ENCODE measurements around the gene DCAF7.

DCAF7 gene

DNA sequence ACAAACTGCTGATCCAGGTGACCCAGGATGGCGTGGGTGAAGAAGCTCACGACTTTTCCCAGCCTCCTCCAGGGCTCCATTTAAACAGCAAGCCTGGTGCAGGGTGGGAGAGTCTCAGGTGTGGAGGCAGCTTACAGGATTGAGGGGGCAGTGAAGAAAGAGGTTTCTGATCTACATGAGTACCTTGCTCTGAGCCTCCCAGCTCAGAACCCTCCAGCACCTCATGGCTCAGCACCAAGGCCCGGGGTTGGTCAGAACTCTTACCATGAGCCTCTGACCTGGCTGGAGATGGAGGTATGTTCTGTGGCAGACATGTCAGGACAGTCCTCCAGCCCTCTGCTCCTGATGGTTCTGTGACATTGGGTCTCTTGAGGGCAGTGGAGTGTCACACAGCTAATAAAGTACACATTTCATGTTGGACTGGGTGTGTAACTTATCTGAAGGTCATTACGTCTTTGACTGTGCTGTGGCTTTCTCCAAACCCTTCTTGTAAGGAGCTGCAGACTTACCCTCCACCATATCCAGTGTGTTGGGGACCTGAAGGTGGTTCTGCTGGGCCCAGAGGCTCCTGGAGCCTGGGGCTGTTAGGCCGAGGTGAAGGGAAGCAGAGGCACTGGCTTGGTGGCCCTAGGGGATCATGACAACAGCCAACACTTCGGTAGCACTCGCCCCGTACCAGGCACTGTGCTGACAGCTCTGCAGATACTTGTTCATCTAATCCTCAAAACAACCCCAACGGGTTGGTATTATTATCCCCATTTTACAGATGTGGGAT lies 3.8 kb upstream of the DCAF7 start:
- DNase-seq: no peak

DNA sequence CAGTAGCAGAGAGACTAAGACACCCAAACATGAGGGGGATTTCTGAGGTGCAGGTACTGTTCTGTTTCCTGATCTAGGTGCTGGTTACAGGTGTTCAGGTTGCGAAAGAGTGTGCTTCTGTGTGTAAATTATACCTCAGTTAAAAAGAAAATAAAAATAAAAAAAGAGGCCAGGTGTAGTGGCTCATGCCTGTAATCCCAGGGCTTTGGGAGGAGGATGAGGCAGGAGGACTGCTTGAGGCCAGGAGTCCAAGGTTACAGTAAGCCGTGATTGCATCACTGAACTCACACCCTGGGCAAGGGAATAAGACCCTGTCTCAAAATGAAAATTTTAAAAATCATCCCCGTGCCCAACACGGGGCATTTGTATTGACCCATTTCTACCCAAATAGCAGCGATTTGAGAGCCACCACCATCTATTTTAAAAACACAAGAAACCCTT lies 3.2 kb upstream of the DCAF7 start:
- DNase-seq: no peak

DNA sequence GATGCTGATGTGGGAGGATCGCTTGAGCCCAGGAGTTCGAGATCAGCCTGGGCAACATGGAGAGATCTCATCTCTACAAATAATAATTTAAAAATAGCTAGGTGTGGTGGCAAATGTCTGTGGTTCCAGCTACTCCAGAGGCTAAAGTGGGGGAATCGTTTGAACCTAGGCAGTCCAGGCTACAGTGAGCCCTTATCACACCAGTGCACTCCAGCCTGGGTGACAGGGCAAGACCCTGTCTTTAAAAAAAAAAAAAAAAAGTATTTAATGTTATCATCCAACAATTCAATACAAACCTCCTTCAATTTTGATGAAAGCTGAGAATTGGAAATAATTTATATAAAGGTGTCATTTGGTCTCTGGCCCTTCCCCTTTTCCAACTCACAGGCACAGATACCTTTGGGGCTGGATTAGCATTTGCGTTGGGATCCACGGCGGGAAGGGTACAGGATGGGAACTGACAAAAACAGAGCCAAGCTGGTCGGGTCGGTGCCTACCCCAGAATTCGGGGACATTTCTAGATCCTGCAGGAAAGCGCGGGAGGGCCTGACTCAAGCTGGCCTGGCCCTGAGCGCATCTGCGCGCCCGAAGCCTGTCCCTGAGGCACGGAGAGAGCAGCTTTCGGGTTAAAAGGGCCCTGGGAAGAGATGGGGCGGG lies 860 bp upstream of the DCAF7 start:
- DNase-seq: no peak

DNA sequence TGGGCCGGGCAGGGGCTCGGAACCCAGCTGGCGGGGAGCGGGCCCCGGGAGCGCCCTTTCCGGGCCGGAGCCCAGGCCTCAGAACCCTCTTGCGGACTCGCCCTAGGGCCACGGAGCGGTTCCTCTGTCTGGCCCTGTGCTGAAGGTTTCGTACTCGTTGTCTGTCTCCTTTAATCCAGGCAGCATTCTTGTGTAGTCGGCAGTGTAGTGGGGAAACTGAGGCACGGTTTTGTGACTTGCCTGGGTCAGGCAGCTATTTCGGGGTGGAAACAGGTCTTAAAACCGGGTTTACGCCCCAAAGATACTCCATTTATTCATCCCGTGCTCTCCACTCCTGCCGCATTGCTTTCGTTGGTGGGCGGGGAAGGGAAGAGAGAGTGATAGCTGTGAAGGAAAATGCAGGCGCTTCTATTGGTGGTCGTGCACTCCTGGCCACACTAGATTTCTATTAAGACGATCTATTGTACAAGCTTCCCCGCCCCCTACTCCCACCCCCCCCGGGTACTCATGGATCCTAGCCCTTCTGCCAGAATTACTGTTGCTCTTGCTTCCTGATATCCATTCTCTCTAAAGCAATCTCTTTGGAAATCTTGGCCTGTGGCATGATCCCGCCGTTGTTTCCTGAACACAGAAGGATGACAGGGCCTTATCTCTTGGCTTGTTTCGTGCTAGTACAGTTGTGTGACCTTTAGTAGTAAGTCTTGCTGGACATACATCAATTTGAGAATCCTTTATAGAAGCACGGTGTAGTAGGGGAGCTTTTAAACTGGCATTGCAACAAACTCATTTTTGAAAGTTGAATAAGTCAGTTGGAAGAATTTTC lies 751 bp downstream of the DCAF7 start:
- no peak for DNase-seq

DNA sequence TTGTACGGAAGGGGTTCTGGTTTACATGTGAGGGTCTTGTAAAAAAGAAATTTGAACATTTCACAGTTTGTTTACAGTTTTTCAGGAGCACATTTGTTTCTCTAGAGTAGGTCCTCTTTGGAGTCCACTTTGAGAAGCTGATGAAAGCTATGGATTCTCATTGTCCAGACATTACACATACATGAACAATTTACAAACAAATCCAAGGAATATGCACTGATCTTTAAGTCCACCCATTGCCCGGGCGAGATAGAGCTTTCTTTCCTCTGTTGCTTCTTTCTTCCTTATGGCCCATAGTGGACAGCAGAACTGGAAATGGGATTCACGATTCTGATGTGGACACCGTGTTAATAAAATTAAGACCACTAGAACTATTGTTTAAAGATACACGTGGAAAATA lies 1.9 kb downstream of the DCAF7 start:
- no peak for DNase-seq

DNA sequence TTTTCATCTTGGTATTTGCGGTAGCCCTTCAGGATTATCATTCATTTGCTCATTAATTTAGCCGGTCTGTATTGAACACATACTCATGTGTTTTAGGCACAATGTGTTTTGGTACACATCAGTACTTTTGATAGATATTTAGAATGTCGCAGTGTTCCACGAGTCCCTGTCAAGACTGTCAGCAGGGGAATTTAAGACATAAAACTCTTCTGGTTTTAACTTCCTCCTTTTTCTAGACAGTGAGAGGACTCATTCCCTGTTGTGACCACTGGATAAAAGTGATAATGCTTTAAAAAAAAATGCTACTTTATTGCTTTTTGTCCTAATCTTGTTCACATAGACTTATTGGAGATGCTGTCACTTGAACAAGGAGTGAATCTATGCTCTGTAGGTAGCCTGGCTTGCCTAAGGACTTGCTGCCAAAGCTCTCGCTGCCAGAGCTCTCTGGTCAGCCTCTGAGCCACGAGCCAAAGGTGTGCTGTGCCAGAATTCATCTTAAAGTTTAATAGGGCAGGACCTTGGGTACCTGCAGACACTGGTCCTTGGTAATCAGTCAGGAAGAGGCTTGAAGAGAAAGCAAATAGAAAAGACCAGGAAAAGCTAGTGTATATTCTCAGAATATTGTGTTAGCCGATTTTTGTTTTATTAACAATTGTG lies 5.4 kb downstream of the DCAF7 start:
- DNase-seq: no peak

DNA sequence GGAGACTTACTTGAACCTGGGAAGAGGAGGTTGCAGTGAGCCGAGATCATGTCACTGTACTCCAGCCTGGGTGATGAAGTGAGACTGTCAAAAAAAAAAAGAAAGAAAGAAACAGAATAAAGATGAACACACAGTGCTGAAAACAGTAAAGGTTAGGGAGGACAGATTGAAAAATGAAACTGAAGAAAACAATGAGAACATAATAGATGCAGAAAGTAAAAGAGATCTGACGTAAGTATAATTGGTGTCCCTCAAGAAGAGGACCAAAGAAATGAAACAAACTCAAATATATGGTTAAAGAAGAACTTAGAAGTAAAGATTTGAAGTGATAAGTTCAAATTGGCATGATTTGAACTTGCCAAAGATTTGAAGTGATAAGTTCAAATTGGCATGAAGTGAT lies 7.1 kb downstream of the DCAF7 start:
- DNase-seq: no peak

DNA sequence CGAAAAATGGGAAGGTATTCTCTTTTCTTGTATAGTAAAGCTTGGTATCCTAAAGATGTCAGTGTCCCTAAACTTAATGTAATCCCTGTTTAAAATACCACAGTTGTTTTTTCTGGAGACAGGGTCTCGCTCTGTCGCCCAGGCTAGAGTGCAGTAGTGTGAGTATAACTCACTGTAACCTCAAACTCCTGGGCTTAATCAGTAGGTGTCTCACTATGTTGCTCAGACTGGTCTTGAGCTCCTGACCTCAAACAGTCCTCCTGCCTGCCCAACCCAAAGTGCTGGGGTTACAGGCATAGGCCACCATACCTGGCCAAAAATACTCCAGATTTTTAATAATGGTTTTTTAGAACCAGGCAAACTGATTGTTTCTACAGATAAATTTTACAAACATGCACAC lies 8.2 kb downstream of the DCAF7 start:
- no peak for DNase-seq

DNA sequence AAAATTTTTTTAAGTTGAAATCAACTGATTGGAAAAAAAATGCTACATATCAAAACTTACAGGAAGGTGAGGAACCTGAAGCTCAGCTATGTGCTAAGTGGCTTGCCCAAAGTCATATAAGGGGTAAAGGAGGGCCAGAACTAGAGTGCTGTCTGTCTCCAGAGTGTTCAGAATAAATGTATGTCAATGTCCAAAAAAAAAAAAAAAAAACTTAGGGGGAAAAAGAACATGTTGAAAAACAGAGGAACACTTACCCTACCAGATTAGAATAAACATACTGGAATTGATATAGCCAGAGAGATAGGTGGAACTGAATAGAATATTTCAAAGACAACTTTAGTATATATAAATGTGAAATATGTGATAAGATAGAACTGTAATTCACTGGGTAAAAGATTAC lies 11.5 kb downstream of the DCAF7 start:
- no peak for DNase-seq

DNA sequence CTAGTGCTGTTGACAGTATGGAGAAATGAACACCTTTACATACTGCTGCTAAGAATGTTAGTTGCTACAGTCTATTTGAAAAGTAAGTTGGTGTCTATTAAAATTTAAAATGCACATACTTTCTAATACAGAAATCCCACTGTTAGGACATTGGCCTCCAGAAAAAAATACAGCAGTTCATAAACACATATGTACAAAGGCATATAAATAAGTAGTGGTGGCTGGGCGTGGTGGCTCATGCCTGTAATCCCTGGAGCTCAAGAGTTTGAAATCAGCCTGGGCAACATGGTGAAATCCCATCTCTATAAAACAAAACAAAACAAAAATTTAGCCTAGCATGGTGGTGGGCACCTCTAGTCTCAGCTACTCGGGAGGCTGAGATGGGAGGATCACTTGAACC lies 13.1 kb downstream of the DCAF7 start:
- DNase-seq: no peak

DNA sequence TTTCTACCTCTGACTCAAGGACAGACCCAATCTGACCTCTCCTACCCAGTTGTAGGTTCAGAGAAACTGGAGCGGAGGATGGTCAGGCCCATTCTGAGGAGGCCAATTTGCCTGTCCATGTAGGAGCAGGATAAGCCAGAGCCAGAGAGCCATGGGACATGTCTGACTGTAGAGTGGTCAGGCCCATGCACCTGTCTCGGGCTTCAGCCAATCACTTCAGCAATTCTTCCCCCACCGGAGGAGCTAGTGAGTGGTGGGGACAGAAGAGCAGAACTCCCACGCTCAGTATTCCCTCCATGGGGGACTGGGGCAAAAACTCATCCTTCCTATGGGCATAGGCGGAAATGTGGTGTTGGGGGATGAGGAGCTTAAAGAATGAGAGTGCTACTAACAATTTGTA lies 14.3 kb downstream of the DCAF7 start:
- DNase-seq: no peak

DNA sequence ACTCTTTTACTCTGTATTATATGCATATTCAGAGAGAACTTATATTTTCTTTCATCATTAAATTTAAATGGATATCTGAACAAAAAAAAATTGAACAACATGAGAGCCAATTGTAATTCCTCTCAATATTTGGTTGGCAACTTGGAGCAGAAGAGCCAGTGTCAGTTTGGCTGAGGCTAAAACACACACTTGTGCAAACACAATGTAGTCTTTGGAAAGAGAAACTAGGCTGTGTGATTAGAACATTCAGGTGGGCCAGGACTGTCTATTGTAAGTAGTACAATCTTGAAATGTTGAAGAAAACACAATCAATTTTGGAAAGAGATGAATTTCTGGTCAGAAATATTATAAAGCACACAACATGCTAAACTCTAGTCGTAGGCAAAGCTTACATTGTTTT lies 17.0 kb downstream of the DCAF7 start:
- DNase-seq: no peak

DNA sequence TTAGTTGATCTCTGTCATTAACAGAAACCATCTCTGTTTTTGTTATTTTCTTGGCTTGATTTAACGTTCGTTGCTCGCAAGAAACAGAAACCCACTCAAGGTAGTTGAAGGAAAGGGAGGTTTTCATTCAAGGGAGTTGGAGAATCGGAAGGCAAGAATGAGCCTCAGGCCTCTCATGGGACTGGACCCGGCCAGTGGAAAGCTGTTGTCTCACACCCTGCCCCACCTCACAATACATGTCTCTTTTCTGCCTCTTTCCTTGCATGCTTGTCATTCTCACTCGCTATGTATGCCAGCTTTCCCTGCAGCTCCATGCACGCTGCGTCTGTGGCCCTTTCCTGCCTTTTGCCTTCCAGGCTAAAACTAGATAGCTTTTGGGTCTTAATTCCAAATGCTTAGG lies 18.3 kb downstream of the DCAF7 start:
- no peak for DNase-seq

DNA sequence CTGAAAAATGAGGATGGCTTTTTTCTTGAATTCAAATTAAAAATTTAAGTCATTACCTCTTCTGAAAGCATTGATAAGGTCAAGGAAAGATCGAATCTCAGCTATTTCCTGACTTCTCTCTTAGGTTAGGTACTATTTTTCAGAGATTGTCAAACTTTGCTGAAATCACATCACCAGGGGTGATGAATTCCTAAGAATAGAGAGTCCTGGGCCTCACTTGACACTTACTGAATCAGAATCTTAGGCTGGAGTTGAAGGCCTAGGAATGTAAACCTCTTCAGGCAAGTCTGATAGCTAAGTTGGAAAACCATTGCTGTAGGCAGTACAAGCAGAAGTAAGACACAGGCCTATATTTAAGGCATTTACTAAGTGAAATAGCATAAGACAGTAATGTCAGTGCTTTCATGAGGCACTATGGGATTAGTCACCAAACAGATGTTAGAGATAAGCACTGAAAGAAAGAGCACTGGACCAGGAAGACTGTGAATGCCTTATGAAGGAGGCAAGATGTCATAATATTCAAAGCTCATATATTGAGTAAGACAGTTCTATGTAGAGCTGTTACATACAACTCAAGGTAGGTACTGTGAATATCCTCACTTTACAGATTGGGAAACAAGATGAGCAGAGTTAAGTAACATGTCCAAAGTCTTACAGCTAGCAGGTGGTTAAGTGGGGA lies 21.5 kb downstream of the DCAF7 start:
- no peak for DNase-seq

DNA sequence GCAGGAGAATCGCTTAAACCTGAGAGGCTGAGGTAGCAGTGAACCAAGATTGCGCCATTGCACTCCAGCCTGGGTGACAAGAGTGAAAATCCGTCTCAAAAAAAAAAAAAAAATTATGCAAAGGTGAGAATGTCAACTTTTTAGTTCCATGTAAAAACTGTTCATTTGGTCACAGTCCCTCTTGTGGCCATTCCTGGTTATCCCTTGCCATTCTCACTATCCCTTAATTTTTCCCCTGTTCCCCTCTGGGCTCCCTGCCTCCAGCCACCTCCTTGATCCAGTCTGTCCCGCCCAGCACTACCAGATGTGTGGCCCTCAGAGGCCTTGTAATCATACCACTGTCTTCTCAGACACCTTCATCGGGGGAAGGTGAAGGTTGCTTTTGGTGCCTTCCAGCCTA lies 23.4 kb downstream of the DCAF7 start:
- no peak for DNase-seq

DNA sequence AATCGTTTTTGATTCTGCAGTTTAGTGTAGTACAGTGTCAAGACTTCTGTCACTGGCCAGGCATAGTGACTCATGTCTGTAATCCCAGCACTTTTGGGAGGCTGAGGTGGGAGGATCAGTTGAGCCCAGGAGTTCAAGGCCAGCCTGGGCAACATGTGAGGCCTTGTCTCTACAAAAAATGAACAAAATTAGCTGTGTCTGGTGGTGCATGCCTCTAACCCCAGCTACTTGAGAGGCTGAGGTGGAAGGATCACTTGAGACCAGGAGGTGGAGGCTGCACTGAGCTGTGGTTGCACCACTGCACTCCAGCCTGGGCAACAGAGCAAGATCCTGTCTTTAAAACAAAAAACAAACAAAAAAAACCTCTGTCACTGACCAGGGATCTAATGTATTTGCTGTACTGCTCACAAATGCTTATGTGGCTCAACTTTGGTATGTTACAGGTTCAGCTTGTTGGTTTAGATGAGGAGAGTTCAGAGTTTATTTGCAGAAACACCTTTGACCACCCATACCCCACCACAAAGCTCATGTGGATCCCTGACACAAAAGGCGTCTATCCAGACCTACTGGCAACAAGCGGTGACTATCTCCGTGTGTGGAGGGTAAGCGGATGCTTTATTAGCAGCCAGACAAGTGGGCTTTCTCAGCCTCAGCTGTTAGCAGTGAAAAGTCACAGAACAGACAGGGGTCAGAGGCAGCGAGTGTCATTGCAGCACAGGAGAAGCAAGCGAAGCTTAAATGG lies 27.9 kb downstream of the DCAF7 start:
- no peak for DNase-seq

DNA sequence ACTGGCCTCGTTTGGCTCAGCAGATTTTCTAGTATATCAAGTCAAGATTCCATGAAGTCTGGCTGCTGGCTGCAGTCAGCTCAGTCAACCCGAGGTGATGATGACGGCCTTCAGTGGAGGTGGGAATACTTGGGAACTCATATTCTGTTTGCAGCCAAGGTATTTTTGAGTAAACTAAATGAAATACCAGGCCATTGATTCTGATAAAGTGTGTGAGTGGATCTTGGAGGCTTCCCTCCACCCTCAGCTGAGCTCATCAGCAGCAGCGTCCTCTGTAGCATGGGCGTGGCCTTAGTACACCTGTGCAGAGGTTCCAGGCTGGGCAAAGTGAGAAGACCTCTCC lies 28.5 kb downstream of the DCAF7 start:
- no peak for DNase-seq

DNA sequence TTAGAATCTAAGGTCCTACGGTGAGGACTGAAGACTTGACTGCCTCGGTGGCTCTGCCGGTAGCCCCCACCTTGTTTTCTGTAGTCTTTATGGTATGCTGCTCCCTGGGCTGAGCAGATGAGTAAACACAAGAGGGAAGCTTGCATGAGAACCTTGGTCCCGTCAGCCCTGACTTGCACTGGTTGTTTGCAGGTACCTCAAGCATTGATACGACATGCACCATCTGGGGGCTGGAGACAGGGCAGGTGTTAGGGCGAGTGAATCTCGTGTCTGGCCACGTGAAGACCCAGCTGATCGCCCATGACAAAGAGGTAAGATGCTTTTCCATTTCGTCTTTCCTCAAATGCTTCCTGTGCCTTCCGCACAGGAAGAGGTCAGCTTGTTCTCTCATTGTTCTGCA lies 29.4 kb downstream of the DCAF7 start:
- no peak for DNase-seq

DNA sequence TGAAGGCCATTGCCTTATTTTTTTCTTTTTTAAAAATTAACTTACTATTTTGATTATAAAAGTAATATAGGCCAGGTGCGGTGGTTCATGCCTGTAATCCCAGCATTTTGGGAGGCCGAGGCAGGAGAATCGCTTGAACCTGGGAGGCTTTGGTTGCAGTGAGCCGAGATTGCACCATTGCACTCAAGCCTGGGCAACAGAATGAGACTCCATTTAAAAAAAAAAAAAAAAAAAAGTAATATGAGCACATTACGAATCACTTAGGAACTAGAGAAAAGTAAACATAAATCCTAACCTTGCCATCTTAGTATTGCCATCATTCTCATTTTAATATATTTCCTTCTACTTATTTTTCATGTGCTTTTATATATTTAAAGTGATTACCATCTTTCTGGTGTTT lies 37.5 kb downstream of the DCAF7 start:
- no peak for DNase-seq

DNA sequence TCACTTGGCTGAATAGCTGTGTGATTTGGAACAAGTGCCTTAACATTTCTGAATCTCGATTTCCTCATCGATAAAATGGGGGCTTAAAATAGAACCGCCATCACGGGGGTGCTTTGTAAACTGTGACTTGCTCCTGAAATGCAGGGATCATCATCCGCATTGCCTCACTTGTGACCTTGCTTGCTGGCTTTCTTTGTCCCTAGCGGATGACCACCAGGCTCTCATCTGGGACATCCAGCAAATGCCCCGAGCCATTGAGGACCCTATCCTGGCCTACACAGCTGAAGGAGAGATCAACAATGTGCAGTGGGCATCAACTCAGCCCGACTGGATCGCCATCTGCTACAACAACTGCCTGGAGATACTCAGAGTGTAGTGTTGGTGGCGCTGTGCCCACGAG lies 38.5 kb downstream of the DCAF7 start:
- DNase-seq: no peak

DNA sequence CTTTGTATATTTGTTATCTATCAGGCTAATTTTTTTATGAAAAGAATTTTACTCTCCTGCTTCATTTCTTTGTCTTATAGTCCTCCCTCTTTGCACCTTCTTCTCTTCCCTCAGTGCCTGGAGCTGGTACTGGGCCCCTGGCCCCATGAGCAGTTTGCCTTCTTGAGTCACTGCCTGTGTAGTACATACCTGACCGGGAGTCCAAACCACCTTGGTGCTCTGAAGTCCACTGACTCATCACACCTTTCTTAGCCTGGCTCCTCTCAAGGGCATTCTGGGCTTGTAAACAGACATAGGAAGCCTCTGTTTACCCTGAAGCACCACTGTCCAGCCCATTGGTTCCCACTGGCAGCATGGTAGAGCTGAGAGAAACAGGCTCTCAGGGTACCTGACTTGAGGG lies 39.4 kb downstream of the DCAF7 start:
- no peak for DNase-seq

DNA sequence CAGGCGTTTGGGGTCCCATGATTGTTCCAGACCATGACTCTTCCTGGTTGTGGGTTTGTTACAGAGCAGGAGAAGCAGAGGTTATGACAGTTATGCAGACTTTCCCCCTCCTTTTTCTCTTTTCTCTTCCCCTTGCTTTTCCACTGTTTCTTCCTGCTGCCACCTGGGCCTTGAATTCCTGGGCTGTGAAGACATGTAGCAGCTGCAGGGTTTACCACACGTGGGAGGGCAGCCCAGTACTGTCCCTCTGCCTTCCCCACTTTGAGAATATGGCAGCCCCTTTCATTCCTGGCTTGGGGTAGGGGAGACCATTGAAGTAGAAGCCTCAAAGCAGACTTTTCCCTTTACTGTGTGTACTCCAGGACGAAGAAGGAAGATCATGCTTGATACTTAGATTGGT lies 42.5 kb downstream of the DCAF7 start:
- no peak for DNase-seq
